Bronchial epithelial cell (primary cell): ENCODE results near the gene SNPH. TPM values are rescaled to one million over a fixed set of nuclear protein-coding genes. Genes with fewer than 3 reads are reported as not detected.

Experiments
- DNase-seq: peaks from one replicate; pipeline ENCODE4 v3.0.0-alpha.2; 2010; ENCODE audit warnings: low read depth
- FAIRE-seq: peaks from 2 replicates; lab custom pipeline; 2011; peaks lifted over from hg19 to GRCh38; lab: Jason Lieb, UNC
- H3K27me3 ChIP-seq: 2 replicates; pipeline ENCODE4 v1.5.1; 2011; ENCODE audit warnings: low read length; ENCODE audit not compliant: control insufficient read depth, insufficient read depth
- H3K36me3 ChIP-seq: 2 replicates; pipeline ENCODE4 v1.5.1; 2011; ENCODE audit warnings: low read length; ENCODE audit not compliant: control insufficient read depth, insufficient read depth
- H3K4me3 ChIP-seq: 2 replicates; pipeline ENCODE4 v1.5.1; 2011; ENCODE audit warnings: mild to moderate bottlenecking, low read depth, low read length, control low read depth
- CTCF ChIP-seq: IDR thresholded peaks from 2 replicates; pipeline ENCODE4 v1.5.1; 2011; ENCODE audit warnings: mild to moderate bottlenecking, moderate library complexity, low read length, control low read depth, inconsistent platforms; ENCODE audit not compliant: insufficient read depth, severe bottlenecking
- total RNA-seq: library from RNA; depleted of rRNA; stranded (reverse); fragments of >200 nt; gene quantifications from 2 replicates; pipeline ENCODE4 v1.2.1, GENCODE V29; 2014

The SNPH gene
- total RNA-seq, 1 donor from 2014 or later, result 1.8 TPM

DNA sequence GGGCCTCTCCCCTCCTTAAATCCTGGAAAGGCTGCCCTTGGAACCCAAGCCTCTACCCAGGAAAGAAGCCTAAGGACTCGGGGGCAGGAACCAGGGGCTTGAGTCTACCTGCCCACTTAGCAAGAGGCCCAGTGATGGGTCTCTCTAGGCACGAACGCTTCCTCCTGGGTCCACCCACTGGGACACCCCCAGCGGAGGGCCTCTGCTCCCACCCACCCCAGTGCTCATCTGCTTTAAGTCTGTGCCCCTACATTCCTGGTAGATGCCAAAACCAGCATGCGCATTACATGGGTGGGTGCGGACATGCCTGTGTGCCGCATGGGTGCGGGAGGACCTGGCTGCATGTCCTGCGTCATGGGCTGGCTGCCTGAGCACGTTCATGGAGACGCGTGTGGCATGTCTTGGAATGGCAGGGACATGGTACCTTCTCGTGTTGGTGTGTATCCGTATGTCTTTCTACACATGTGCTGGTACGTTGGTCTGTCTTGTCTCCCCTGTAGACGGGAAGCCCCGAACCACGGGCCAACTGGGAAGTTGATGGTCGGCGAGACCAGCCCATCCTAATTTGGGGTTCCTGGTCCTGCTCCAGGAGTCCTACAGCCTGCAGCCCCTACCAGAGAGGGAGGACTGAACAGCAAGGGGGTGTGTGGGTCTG, 29.3 kb downstream of the SNPH start:
- no peak overlapping the region for H3K4me3 ChIP-seq
- FAIRE-seq (peak; percentile 80), DNase-seq (no peak)
- H3K27me3 ChIP-seq, result no peaks in the 10 kb centered on the region
- no peaks in the 10 kb centered on the region for H3K36me3 ChIP-seq
- TF ChIP-seq CTCF, result no peak

DNA sequence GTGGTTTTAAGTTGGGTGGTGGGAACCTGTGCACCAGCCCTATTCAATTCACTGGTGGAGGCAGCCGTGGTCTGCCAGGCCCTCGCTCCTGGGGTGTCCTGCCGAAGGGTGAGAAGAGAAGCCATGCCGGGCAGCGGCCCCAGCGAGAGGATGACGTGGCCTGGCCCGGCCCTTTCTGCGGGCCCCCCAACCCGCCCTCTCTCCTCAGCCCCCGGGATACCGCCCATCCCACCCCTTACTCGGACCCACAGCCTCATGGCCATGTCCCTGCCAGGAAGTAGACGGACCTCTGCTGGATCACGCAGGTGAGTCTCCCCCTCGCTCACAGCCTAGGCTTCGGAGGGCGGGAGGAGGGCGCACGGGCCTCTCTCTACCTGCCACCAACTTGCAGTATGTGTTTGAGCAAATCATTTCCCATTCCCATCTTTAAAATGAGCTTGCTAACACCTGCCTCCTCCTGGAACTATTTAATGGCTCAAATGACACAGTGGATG, 30.1 kb downstream of the SNPH start:
- no peak for TF ChIP-seq CTCF
- no peaks in the 10 kb centered on the region for H3K27me3 ChIP-seq
- no peaks in the 10 kb centered on the region for H3K36me3 ChIP-seq
- FAIRE-seq (no peak), DNase-seq (no peak)
- H3K4me3 ChIP-seq, result no peak overlapping the region

GRCh38 chr20:1296922-1297321, 30.8 kb downstream of the SNPH start:
- FAIRE-seq, result no peak
- TF ChIP-seq CTCF, result no peak
- H3K36me3 ChIP-seq, result no peaks in the 10 kb centered on the region

DNA sequence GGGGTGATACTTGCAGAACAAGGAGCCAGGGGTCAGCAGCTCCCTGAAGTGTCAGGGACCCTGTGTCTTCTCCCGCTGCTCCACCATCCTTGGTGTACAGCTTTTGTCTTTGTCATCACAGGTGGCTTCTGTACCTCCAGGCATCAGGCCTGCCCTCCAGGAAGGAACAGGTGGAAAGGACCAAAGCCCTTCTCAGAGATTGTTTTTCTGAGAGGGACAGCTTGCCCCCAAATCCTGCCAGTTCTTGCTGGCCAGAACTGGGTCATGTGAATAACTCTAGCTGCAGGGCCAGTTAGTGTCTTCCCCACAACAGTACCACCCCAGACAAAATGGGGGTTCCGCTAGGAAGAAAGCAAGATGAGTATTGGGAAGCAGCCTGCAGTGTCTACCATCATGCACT, 31.4 kb downstream of the SNPH start:
- FAIRE-seq (no peak), DNase-seq (no peak)
- H3K36me3 ChIP-seq, result no peaks in the 10 kb centered on the region
- no peak overlapping the region for H3K4me3 ChIP-seq
- no peak for TF ChIP-seq CTCF
- H3K27me3 ChIP-seq, result no peaks in the 10 kb centered on the region

More at GRCh38 chr20:1296922-1297321, 30.8 kb downstream of the SNPH start:
- H3K27me3 ChIP-seq, result no peaks in the 10 kb centered on the region
- no peak overlapping the region for H3K4me3 ChIP-seq
- DNase-seq, result no peak

DNA sequence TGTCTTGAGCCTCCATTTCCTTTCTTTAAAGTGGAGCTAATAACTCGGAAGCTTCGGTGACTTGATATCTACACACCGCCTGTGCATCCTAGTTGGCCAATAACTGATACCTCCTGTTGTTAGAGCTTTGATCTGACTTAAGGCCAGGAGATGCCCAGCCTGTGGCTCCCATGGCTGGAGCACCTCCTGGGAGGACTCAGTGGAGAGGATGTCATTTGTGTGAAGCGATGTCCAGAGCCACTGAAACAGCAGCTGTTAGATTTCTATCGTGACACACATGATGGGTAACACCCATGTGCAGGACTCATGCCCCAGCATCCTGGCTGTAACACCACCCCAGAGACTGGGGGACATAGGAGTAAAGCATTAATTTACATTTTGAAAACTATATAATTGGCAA, 32.1 kb downstream of the SNPH start:
- TF ChIP-seq CTCF, result no peak
- no peak for FAIRE-seq
- DNase-seq, result no peak
- no peaks in the 10 kb centered on the region for H3K27me3 ChIP-seq
- H3K36me3 ChIP-seq, result no peaks in the 10 kb centered on the region
- no peak overlapping the region for H3K4me3 ChIP-seq
